Right atrium auricular region (tissue), 2 donors: ENCODE measurements around the gene VPS18. TPM values are rescaled to one million over a fixed set of nuclear protein-coding genes. Genes with fewer than 3 reads are reported as not detected.

ENCODE experiments used
- DNase-seq: peaks from one replicate; pipeline ENCODE4 v3.0.0-alpha.2; 2019; ENCODE audit warnings: low spot score
- H3K27ac ChIP-seq, 2 donors: fragments of 200-600 bp; sonication (generic); 1 replicate in 1 of 2; 2 replicates in 1 of 2; pipeline ENCODE4 v1.5.1; 2016 to 2019
- H3K27me3 ChIP-seq, 2 donors: fragments of 200-600 bp; sonication (generic); one replicate each; pipeline versions ENCODE4 v1.5.1 to v1.6.0; 2017 to 2019
- H3K36me3 ChIP-seq: fragments of 200-600 bp; sonication (generic); one replicate; pipeline ENCODE4 v1.5.1; 2016
- H3K4me1 ChIP-seq, 2 donors: fragments of 200-600 bp; sonication (generic); one replicate each; pipeline versions ENCODE4 v1.5.1 to v1.6.0; 2017 to 2019
- H3K4me3 ChIP-seq, 2 donors: fragments of 200-600 bp; sonication (generic); 1 replicate in 1 of 2; 2 replicates in 1 of 2; pipeline ENCODE4 v1.5.1; 2017 to 2019; ENCODE audit warnings: mild to moderate bottlenecking in 1 of 2, moderate library complexity in 1 of 2
- H3K9me3 ChIP-seq, 2 donors: fragments of 200-600 bp; sonication (generic); one replicate each; pipeline ENCODE4 v1.5.1; 2019
- total RNA-seq, 2 donors: library from RNA; depleted of rRNA; stranded (reverse); fragments of >200 nt; gene quantifications; one replicate each; pipeline ENCODE4 v1.1.0, GENCODE V29; 2016
- TF ChIP-seq, protein P1 (sequence below), 2 donors: fragments of 200-600 bp; sonication (generic); IDR thresholded peaks; one replicate each; pipeline ENCODE4 v1.5.1; 2019; ENCODE audit warnings: antibody characterized with exemption in 2 of 2

The VPS18 gene
- total RNA-seq, 2 donors from 2014 or later, result 18.1 to 26.1 TPM

GRCh38 chr15:40891138-40891537, 3.1 kb upstream of the VPS18 start:
- TF ChIP-seq, protein P1, sequence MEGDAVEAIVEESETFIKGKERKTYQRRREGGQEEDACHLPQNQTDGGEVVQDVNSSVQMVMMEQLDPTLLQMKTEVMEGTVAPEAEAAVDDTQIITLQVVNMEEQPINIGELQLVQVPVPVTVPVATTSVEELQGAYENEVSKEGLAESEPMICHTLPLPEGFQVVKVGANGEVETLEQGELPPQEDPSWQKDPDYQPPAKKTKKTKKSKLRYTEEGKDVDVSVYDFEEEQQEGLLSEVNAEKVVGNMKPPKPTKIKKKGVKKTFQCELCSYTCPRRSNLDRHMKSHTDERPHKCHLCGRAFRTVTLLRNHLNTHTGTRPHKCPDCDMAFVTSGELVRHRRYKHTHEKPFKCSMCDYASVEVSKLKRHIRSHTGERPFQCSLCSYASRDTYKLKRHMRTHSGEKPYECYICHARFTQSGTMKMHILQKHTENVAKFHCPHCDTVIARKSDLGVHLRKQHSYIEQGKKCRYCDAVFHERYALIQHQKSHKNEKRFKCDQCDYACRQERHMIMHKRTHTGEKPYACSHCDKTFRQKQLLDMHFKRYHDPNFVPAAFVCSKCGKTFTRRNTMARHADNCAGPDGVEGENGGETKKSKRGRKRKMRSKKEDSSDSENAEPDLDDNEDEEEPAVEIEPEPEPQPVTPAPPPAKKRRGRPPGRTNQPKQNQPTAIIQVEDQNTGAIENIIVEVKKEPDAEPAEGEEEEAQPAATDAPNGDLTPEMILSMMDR (IDR thresholded peaks at IDR 0.05), result no peak
- H3K4me1 ChIP-seq, result peaks cover 0 to 19% of the 10 kb centered on the region in 2 donors
- H3K27ac ChIP-seq, result no peak overlapping the region
- DNase-seq, result no peak
- H3K4me3 ChIP-seq, result no peak overlapping the region
- no peaks in the 10 kb centered on the region for H3K27me3 ChIP-seq
- H3K9me3 ChIP-seq, result no peaks in the 10 kb centered on the region
- peaks cover 4% of the 10 kb centered on the region for H3K36me3 ChIP-seq

DNA sequence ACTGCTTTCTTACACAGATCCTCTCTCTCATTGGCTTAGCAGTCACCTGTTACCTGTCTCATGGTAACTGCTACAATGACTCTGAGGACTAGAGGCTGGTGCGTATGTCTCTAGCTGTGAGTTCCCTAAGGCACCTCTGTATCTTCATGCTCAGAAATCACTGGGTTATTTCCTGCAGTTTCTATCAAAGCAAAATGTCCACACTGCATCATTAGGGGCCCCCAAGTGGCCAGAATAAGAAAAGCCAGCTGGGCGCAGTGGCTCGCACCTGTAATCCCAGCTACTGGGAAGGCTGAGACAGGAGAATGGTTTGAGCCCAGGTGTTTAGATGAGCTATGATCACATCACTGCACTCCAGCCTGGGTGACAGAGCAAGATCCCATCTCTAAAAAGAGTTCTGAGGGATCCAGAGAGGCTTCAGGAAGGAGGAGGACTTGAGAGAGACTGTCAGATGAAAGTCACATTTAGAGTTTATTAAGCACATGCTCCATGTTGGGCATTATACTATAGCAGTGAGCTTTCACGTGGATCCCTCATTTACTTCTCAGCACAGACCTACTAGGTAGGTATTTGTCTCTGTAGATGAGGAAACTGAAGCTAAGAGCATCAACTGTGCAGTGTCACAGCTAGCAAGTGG, 2.3 kb upstream of the VPS18 start:
- no peak for DNase-seq
- H3K27ac ChIP-seq, result no peak overlapping the region
- TF ChIP-seq, protein P1 (IDR thresholded peaks at IDR 0.05), result peak; percentile 46 to 68

GRCh38 chr15:40892447-40893012, 1.7 kb upstream of the VPS18 start:
- no peak overlapping the region for H3K4me3 ChIP-seq
- no peak for DNase-seq
- H3K4me1 ChIP-seq, result peaks cover 0 to 19% of the 10 kb centered on the region in 2 donors
- H3K9me3 ChIP-seq, result no peaks in the 10 kb centered on the region
- TF ChIP-seq, protein P1 (IDR thresholded peaks at IDR 0.05), result no peak
- H3K27me3 ChIP-seq, result no peaks in the 10 kb centered on the region
- peaks cover 12% of the 10 kb centered on the region for H3K36me3 ChIP-seq
- no peak overlapping the region for H3K27ac ChIP-seq

More for the DNA sequence above, 2.3 kb upstream of the VPS18 start:
- H3K4me1 ChIP-seq, result peaks cover 0 to 19% of the 10 kb centered on the region in 2 donors
- peaks cover 9% of the 10 kb centered on the region for H3K36me3 ChIP-seq
- no peaks in the 10 kb centered on the region for H3K27me3 ChIP-seq
- no peaks in the 10 kb centered on the region for H3K9me3 ChIP-seq
- no peak overlapping the region for H3K4me3 ChIP-seq

DNA sequence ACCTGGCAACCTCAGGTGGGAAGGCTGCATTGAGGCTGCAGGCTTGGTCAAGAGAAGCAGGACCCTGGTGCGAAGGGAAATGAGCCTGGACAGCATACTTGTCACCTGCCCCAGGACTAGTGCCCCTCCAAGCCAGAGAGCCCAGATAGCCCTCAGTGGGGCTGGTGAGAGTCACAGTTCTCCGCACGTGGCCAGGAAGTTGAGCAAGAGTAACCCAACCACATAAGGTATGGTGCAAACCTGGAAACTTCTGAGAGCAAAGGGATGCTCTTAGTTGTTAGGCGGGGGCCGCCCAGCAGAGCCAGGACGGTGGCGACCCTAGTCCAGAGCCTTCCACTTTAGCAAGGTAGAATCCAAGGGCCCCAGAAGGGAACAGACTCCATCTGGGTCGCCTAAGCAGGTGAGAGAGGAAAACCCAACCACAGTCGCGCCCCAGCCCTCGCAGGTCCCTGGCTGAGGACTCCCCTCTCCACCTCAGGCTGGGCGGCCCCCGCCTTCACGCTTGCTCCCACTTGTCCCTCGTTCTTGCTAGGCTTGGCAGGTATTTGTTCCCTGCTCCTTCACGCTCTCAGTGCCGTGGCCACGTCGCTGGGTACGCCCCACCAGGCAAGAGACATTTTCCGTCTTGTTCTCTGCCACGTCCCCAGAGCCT, 1.1 kb upstream of the VPS18 start:
- Histone ChIP-seq H3K36me3 (peaks cover 15% of the 10 kb centered on the region), H3K4me1 (peaks cover 0 to 19% of the 10 kb centered on the region in 2 donors), H3K27me3 (no peaks in the 10 kb centered on the region), H3K9me3 (no peaks in the 10 kb centered on the region), H3K27ac (peak overlapping the region; percentile 84 to 98), H3K4me3 (no peak overlapping the region)
- TF ChIP-seq, protein P1 (IDR thresholded peaks at IDR 0.05), result no peak
- no peak for DNase-seq

- peak; percentile 65 for DNase-seq
- H3K27me3 ChIP-seq, result no peaks in the 10 kb centered on the region
- TF ChIP-seq, protein P1 (IDR thresholded peaks at IDR 0.05), result peak in 1 of 2 donors; percentile 48
- H3K9me3 ChIP-seq, result no peaks in the 10 kb centered on the region
- H3K4me3 ChIP-seq, result peak overlapping the region; percentile 64 to 91
- peak overlapping the region; percentile 88 to 98 for H3K27ac ChIP-seq
- peaks cover 23% of the 10 kb centered on the region for H3K36me3 ChIP-seq
- H3K4me1 ChIP-seq, result peaks cover 0 to 19% of the 10 kb centered on the region in 2 donors
These were observed 615 bp downstream of the VPS18 start for GRCh38 chr15:40894681-40895448.
